Measurements from ENCODE around the gene BICDL1.

Gene BICDL1

DNA sequence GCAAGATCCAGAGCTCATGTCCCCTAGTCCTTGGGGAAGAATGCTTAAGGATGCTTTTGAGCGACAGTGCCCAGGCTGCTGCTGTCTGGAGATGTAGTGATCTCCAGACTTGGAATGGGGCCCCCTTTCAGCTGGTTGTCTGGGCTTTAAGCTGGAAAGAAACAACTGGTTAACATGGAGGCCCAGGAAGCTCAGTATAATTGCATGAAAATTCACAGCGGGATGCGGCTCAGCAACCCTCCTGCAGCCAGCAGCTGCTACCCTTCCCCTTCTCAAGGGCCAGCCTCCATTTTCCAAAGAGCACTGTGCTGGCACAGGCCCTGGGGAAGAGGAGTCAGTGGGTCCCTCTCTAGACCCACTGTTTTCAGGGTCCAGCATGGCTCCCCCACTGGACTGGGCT lies 101.2 kb downstream of the BICDL1 start:
- TF ChIP-seq, protein P1, sequence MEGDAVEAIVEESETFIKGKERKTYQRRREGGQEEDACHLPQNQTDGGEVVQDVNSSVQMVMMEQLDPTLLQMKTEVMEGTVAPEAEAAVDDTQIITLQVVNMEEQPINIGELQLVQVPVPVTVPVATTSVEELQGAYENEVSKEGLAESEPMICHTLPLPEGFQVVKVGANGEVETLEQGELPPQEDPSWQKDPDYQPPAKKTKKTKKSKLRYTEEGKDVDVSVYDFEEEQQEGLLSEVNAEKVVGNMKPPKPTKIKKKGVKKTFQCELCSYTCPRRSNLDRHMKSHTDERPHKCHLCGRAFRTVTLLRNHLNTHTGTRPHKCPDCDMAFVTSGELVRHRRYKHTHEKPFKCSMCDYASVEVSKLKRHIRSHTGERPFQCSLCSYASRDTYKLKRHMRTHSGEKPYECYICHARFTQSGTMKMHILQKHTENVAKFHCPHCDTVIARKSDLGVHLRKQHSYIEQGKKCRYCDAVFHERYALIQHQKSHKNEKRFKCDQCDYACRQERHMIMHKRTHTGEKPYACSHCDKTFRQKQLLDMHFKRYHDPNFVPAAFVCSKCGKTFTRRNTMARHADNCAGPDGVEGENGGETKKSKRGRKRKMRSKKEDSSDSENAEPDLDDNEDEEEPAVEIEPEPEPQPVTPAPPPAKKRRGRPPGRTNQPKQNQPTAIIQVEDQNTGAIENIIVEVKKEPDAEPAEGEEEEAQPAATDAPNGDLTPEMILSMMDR (IDR thresholded peaks at IDR 0.05; ENCODE audit: unreplicated experiment in 3 of 3) = no peak
- Mint-ChIP-seq H3K4me1 (peaks cover 71% of the 10 kb centered on the region), H3K27ac (peak overlapping the region in 1 of 3 experiments; percentile 41), H3K9me3 (no peaks in the 10 kb centered on the region), H3K36me3 (ENCODE audit: low read depth) (peaks cover 6% of the 10 kb centered on the region), H3K27me3 (ENCODE audit: low read depth) (peaks cover 14% of the 10 kb centered on the region), H3K4me3 (no peak overlapping the region)

DNA sequence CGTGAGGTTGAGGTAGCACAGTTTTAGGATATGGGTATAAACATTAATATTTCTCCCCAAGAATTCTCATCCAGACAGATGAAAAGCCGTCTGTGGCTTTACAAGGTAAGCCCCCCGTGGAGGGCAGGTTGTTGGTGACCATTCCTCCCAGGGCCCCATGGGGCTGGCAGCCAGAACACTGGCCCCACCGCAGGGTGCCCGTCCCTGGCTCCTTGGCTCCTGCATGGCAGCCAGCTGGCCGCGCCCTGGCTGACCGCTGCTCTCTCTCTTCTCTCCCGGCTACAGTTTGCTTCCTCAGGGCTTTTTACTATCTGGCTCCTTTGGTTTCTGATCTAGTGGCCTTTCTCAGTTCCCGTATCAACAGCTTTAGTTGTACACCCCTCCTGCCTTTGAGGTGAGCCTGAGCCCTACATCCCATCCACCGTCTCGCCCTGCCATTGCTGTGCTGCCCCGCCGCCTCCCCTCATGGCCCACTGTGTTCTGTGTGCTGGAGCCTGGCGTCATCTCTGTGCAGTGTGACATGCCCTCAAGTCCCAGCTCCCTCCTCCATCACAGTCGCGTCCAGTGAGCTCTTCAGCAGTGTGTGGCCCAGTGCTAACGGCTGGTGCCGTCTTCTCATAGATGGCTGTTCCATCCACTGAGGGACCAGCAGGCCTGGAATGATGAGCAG lies 101.7 kb downstream of the BICDL1 start:
- Mint-ChIP-seq H3K36me3 (ENCODE audit: low read depth) (peaks cover 6% of the 10 kb centered on the region), H3K27ac (peak overlapping the region; percentile 5 to 41 (median 40)), H3K4me1 (peaks cover 68% of the 10 kb centered on the region), H3K9me3 (no peaks in the 10 kb centered on the region), H3K27me3 (ENCODE audit: low read depth) (peaks cover 14% of the 10 kb centered on the region), H3K4me3 (no peak overlapping the region)
- TF ChIP-seq, protein P1 (IDR thresholded peaks at IDR 0.05; ENCODE audit: unreplicated experiment in 3 of 3) = no peak

DNA sequence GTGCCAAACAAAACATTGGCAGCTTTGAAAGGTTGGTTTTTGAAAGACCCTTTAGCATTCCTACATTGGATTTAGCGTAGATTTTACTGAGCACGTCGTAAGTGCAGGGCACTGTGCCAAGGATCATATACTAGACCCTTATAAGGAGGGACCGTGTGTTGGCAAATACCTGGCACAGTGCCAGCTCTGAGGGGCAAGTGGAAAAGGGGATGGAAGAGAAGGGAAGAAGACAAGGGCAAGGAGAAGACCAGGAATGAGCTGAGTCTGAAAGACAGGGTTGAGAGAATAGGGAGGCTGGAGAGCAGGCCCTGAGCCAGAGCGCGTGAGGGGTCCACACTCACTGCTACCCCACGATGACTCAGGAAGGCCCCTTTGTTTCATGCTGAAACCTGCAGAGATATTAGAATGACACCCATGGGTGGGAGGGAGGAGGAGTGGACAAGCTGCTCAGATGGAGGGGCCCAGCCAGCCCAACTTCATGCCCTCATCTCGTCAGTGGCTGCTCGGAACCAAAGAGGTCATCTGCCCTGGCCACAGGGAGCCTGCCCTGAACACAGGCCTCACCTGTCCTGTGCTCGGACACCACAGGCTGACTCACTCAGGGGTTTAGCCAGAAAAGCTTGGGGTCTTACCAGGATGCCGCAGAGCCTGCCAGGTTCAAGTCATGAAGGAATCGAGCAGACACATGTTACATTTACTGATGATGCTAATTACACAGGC lies 102.5 kb downstream of the BICDL1 start:
- peaks cover 64% of the 10 kb centered on the region for H3K4me1 Mint-ChIP-seq
- H3K36me3 Mint-ChIP-seq (ENCODE audit: low read depth) = peaks cover 6% of the 10 kb centered on the region
- H3K4me3 Mint-ChIP-seq = no peak overlapping the region
- H3K9me3 Mint-ChIP-seq = no peaks in the 10 kb centered on the region
- peaks cover 14% of the 10 kb centered on the region for H3K27me3 Mint-ChIP-seq (ENCODE audit: low read depth)
- TF ChIP-seq, protein P1 (IDR thresholded peaks at IDR 0.05; ENCODE audit: unreplicated experiment in 3 of 3) = no peak
- peak overlapping the region; percentile 5 to 40 (median 22) for H3K27ac Mint-ChIP-seq

DNA sequence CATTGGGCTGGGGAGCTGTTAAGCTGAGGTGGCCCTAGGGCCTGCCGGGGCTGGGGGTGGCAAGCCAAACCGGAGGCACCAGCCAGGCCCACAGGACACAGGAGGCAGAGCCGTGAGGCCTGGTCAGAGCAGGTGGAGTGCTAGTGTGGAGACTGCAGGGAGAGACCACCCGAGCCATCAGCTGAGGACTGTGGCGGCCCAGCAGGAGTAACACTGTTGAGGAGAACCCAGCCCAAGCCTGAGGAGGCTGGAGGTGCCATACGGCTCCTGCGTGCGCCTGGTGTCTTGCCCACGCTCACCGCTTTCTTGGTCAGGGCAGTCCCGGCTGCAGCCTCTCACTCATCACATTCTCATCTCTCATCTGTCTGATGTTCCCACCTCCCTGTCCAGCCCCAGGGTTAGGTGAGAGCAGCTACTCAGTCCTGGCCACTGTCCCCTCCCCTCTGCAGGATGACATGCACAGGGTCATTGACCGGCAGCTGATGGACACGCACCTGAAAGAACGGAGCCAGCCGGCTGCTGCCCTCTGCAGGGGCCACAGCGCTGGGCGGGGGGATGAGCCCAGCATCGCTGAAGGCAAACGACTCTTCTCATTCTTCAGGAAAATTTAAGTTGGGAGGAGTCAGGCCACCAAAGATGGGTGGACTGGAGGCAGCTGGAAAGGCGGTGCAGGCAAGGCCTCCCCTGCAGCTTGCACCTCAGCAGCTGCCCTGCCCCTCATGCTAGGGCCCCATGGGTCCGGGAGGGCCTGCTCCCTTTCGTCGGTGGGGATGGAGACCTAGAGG lies 103.7 kb downstream of the BICDL1 start:
- TF ChIP-seq, protein P1 (IDR thresholded peaks at IDR 0.05; ENCODE audit: unreplicated experiment in 3 of 3) = no peak
- Mint-ChIP-seq H3K27ac (no peak overlapping the region), H3K27me3 (ENCODE audit: low read depth) (peaks cover 11% of the 10 kb centered on the region), H3K36me3 (ENCODE audit: low read depth) (peaks cover 6% of the 10 kb centered on the region), H3K4me3 (no peak overlapping the region), H3K9me3 (no peaks in the 10 kb centered on the region), H3K4me1 (peaks cover 52% of the 10 kb centered on the region)

DNA sequence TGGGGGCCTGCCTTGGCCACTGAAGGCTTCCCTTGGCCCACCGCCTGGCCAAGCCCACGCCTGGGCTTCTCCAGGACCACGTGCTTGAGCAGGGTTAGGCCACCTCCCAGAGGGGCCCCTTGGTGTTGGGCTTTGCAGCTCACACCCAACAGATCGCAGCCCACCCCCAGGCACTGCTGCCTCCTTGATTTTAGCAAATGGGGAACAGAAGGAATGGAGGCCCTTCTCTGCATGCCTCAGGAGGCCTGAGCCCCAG lies 104.2 kb downstream of the BICDL1 start:
- TF ChIP-seq, protein P1 (IDR thresholded peaks at IDR 0.05; ENCODE audit: unreplicated experiment in 3 of 3) = no peak
- Mint-ChIP-seq H3K27me3 (ENCODE audit: low read depth) (peaks cover 6% of the 10 kb centered on the region), H3K4me3 (no peak overlapping the region), H3K36me3 (ENCODE audit: low read depth) (peaks cover 9% of the 10 kb centered on the region), H3K9me3 (no peaks in the 10 kb centered on the region), H3K27ac (peak overlapping the region in 1 of 3 experiments; percentile 82), H3K4me1 (peaks cover 52% of the 10 kb centered on the region)

All from nephron (organoid).